OCI-LY3 (cell line): ENCODE results near the gene TENM4.

Experiments
- H2AFZ ChIP-seq: fragments of 200-600, 300-600 bp; shearing (Covaris generic); 2 replicates; pipeline ENCODE4 v1.6.0; 2014; ENCODE audit warnings: antibody characterized with exemption, low read depth, low read length
- H3K27ac ChIP-seq: fragments of 200-600, 300-600 bp; sonication (generic); 2 replicates; pipeline ENCODE4 v1.5.1; 2014; ENCODE audit warnings: mild to moderate bottlenecking, low read length, moderate library complexity, mixed read lengths
- H3K27me3 ChIP-seq: fragments of 200-600, 300-600 bp; sonication (generic); 2 replicates; pipeline ENCODE4 v1.6.1; 2014; ENCODE audit warnings: low read depth, low read length, mixed read lengths
- H3K36me3 ChIP-seq: fragments of 200-600, 300-600 bp; sonication (generic); replicated peaks from 2 replicates; pipeline ENCODE3; 2014; ENCODE audit warnings: low read depth, low read length, mixed read lengths
- H3K4me1 ChIP-seq: fragments of 300-600, 200-600 bp; sonication (generic); 2 replicates; pipeline ENCODE4 v1.6.1; 2014; ENCODE audit warnings: low read length, mixed read lengths
- H3K4me2 ChIP-seq: fragments of 200-600, 300-600 bp; sonication (generic); 2 replicates; pipeline ENCODE4 v1.6.1; 2014; ENCODE audit warnings: low read length, mixed read lengths
- H3K4me3 ChIP-seq: fragments of 300-600, 200-600 bp; sonication (generic); 2 replicates; pipeline ENCODE4 v1.5.1; 2014; ENCODE audit warnings: antibody characterized with exemption, mild to moderate bottlenecking, low read length, moderate library complexity
- H3K79me2 ChIP-seq: fragments of 300-600, 200-600 bp; shearing (Covaris generic); 2 replicates; pipeline ENCODE4 v1.6.1; 2014; ENCODE audit warnings: mild to moderate bottlenecking, low read length, mixed read lengths
- H3K9ac ChIP-seq: fragments of 300-600, 200-600 bp; shearing (Covaris generic); 2 replicates; pipeline ENCODE4 v1.6.0; 2014; ENCODE audit warnings: mild to moderate bottlenecking, low read length, moderate library complexity
- H3K9me3 ChIP-seq: fragments of 200-600, 300-600 bp; shearing (Covaris generic); 2 replicates; pipeline ENCODE4 v1.6.1; 2014; ENCODE audit warnings: low read length, mixed read lengths; ENCODE audit not compliant: insufficient read depth
- H4K20me1 ChIP-seq: fragments of 200-600, 300-600 bp; sonication (generic); 2 replicates; pipeline ENCODE4 v1.6.1; 2016; ENCODE audit warnings: low read length, mixed read lengths; ENCODE audit not compliant: insufficient read depth
- EZH2phosphoT487 ChIP-seq: fragments of 200-600 bp; shearing (Covaris generic); IDR thresholded peaks from 2 replicates; pipeline ENCODE4 v1.6.1; 2018; ENCODE audit warnings: antibody characterized with exemption, mixed run types, low read depth
- TF ChIP-seq, protein P1 (sequence below): fragments of 200-600, 300-600 bp; sonication (generic); IDR thresholded peaks from 2 replicates; pipeline ENCODE4 v1.5.1; 2014; ENCODE audit warnings: antibody characterized with exemption, low read length, low read depth

TENM4 gene

DNA sequence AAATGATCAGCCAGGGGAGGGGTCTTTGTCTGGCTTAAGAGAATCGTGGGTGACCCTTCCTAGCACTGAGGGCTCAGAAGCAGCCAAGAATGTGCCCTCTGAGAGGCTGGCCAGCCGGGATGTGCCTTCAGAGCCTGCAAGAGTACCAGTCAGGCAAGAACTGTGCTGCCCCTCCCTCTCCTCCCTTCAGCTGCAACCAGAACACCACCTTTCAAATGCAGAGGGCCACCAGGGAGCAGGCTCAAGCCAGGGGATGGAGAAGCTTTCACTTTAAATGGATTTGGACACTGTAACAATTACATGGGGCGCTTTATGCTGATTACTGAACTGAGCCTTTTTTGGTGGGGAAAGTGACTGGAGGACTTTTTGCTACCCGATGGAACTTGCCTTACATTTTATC, 44.9 kb upstream of the TENM4 start:
- no peak overlapping the region for H3K4me3 ChIP-seq
- H3K79me2 ChIP-seq, result no peaks in the 10 kb centered on the region
- no peak overlapping the region for H2AFZ ChIP-seq
- H3K4me1 ChIP-seq, result peaks cover 69% of the 10 kb centered on the region
- H3K9ac ChIP-seq, result no peak overlapping the region
- H4K20me1 ChIP-seq, result no peaks in the 10 kb centered on the region
- peaks cover 6% of the 10 kb centered on the region; the same call in 1 of the 2 replicates for H3K27me3 ChIP-seq
- H3K36me3 ChIP-seq, result no peaks in the 10 kb centered on the region
- H3K9me3 ChIP-seq, result no peaks in the 10 kb centered on the region
- peak overlapping the region; percentile 43 for H3K4me2 ChIP-seq
- TF ChIP-seq, protein P1, sequence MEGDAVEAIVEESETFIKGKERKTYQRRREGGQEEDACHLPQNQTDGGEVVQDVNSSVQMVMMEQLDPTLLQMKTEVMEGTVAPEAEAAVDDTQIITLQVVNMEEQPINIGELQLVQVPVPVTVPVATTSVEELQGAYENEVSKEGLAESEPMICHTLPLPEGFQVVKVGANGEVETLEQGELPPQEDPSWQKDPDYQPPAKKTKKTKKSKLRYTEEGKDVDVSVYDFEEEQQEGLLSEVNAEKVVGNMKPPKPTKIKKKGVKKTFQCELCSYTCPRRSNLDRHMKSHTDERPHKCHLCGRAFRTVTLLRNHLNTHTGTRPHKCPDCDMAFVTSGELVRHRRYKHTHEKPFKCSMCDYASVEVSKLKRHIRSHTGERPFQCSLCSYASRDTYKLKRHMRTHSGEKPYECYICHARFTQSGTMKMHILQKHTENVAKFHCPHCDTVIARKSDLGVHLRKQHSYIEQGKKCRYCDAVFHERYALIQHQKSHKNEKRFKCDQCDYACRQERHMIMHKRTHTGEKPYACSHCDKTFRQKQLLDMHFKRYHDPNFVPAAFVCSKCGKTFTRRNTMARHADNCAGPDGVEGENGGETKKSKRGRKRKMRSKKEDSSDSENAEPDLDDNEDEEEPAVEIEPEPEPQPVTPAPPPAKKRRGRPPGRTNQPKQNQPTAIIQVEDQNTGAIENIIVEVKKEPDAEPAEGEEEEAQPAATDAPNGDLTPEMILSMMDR, result no peak
- TF ChIP-seq EZH2phosphoT487, result no peak
- H3K27ac ChIP-seq, result no peak overlapping the region

DNA sequence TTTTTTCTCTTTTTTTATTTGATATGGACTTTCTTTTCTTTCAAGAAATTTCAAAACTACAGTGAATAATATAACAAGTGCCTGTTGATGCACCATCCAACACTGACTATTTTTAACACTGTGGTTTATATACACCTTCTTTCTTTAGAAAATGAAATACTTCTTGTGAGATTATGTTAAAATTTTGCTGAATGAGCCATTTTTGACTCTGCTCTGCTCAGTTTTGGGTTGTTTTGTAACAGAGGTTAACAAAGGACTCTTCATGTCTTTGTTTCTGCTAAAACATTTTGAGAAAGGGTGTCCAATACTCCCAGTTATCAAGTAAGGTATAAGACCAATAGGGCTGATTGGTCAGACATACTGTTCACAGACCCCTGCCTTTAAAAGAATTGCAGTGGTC, 44.0 kb upstream of the TENM4 start:
- Histone ChIP-seq H2AFZ (no peak overlapping the region), H3K4me1 (peaks cover 76% of the 10 kb centered on the region), H3K79me2 (no peaks in the 10 kb centered on the region), H3K36me3 (no peaks in the 10 kb centered on the region), H3K9ac (no peak overlapping the region), H3K27ac (no peak overlapping the region), H3K27me3 (peaks cover 6% of the 10 kb centered on the region; the same call in 1 of the 2 replicates), H3K4me2 (no peak overlapping the region), H4K20me1 (no peaks in the 10 kb centered on the region), H3K4me3 (no peak overlapping the region), H3K9me3 (no peaks in the 10 kb centered on the region)
- no peak for TF ChIP-seq EZH2phosphoT487
- TF ChIP-seq, protein P1, result no peak

DNA sequence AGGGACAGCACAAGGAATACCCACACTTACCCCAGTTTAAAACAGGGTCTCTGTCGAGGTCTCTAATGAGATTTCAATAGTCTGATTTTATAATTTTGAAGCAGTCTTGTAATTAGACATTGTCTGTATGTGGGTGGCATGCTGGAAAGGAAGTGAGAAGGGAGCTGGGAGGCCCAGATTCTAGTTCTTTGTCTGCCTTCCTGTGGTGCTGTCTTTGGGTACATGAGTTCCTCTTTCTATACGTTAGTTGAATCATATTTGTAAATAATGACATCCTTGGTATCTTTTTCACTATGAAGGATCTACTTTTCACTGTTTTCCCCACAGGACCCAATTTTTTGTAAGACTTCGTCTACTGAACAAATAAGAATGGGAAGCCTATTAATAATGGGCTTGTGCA, 42.0 kb upstream of the TENM4 start:
- no peak overlapping the region for H2AFZ ChIP-seq
- peaks cover 6% of the 10 kb centered on the region; the same call in 1 of the 2 replicates for H3K27me3 ChIP-seq
- H3K4me1 ChIP-seq, result peaks cover 91% of the 10 kb centered on the region
- no peaks in the 10 kb centered on the region for H3K36me3 ChIP-seq
- H4K20me1 ChIP-seq, result no peaks in the 10 kb centered on the region
- no peaks in the 10 kb centered on the region for H3K79me2 ChIP-seq
- peak overlapping the region; percentile 80 for H3K27ac ChIP-seq
- peak overlapping the region; percentile 49 for H3K9ac ChIP-seq
- H3K4me2 ChIP-seq, result peak overlapping the region; percentile 79
- peak overlapping the region; percentile 47 for H3K4me3 ChIP-seq
- TF ChIP-seq EZH2phosphoT487, result peak; percentile 90
- TF ChIP-seq, protein P1, result no peak
- no peaks in the 10 kb centered on the region for H3K9me3 ChIP-seq

DNA sequence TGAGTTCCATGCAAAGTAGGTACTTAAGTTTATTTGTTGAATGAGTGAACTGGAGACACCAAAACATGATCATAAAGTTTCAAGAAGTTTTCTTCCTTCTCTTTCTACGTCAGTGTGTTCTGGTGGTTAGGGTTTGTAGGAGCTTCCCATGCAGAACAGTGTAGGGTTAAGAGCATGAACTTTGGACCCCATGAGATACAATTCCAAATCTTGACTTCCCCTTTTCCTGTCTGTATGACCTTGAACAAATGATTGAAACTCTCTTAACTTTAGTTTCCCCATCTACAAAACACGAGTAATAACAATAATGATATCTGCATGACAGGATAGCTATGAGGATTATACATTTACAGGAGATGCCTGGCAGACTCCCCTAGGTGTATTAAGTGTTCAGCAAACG, 41.0 kb upstream of the TENM4 start:
- Histone ChIP-seq H3K9ac (peak overlapping the region; percentile 49), H3K4me2 (peak overlapping the region; percentile 79), H4K20me1 (no peaks in the 10 kb centered on the region), H2AFZ (no peak overlapping the region), H3K4me1 (peaks cover 89% of the 10 kb centered on the region), H3K36me3 (no peaks in the 10 kb centered on the region), H3K79me2 (no peaks in the 10 kb centered on the region), H3K27ac (peak overlapping the region; percentile 80), H3K9me3 (0 out of 2 replicates have a peak, but pooled peaks cover 4% of the 10 kb centered on the region), H3K27me3 (peaks cover 6% of the 10 kb centered on the region; the same call in 1 of the 2 replicates), H3K4me3 (peak overlapping the region; percentile 47)
- TF ChIP-seq, protein P1, result no peak
- TF ChIP-seq EZH2phosphoT487, result no peak
